A673 (cell line): ENCODE measurements around the gene HJURP. TPM values are rescaled to one million over a fixed set of nuclear protein-coding genes. Genes with fewer than 3 reads are reported as not detected.

Experiments used
- BruUV-seq: library from RNA; stranded (reverse); fragments of 400-500 nt; replicated peaks from 2 replicates; lab custom pipeline; 2021; lab: Mats Ljungman, UMichigan
- CTCF ChIA-PET: fragments of 300-600 bp; sonication (Branson Sonifier 250); formaldehyde crosslinking; loops from one replicate; lab custom pipeline; 2022; ENCODE audit warnings: antibody characterized with exemption; lab: Charles Lee
- POLR2A ChIA-PET: fragments of 300-600 bp; sonication (Branson Sonifier 250); formaldehyde crosslinking; loops from one replicate; lab custom pipeline; 2022; ENCODE audit warnings: antibody characterized with exemption; ENCODE audit not compliant: low non-redundant PET; lab: Charles Lee
- DNase-seq: peaks from one replicate; pipeline ENCODE4 v3.0.0-alpha.2; 2015; ENCODE audit warnings: low spot score
- H3K27ac ChIP-seq: fragments of 200-600 bp; sonication (generic); 2 replicates; pipeline ENCODE4 v1.5.1; 2016; ENCODE audit warnings: mixed run types, low read depth, mild to moderate bottlenecking, mixed read lengths, antibody characterized with exemption, low read length; ENCODE audit not compliant: poor library complexity, severe bottlenecking
- H3K27me3 ChIP-seq: fragments of 200-600 bp; sonication (generic); replicated peaks from 2 replicates; pipeline ENCODE4 v1.6.1; 2017; ENCODE audit warnings: mixed run types, low read depth, mild to moderate bottlenecking, mixed read lengths, antibody characterized with exemption, low read length; ENCODE audit not compliant: insufficient read depth, poor library complexity
- H3K36me3 ChIP-seq: fragments of 200-600 bp; sonication (generic); 2 replicates; pipeline ENCODE4 v1.6.1; 2016; ENCODE audit warnings: mixed run types, mild to moderate bottlenecking, mixed read lengths, antibody characterized with exemption, low read length; ENCODE audit not compliant: insufficient read depth, poor library complexity, severe bottlenecking
- H3K4me1 ChIP-seq: fragments of 200-600 bp; sonication (generic); 2 replicates; pipeline ENCODE4 v1.6.1; 2017; ENCODE audit warnings: mixed run types, mild to moderate bottlenecking, mixed read lengths, antibody characterized with exemption, low read length; ENCODE audit not compliant: insufficient read depth, poor library complexity, severe bottlenecking
- H3K4me3 ChIP-seq: fragments of 200-600 bp; sonication (generic); 2 replicates; pipeline ENCODE4 v1.5.1; 2016; ENCODE audit warnings: low read depth, mixed run types, mild to moderate bottlenecking, mixed read lengths, low read length; ENCODE audit not compliant: poor library complexity, severe bottlenecking
- H3K9me3 ChIP-seq: fragments of 200-600 bp; sonication (generic); 2 replicates; pipeline ENCODE4 v1.6.1; 2016; ENCODE audit warnings: mixed run types, low read depth, mild to moderate bottlenecking, mixed read lengths, antibody characterized with exemption, low read length; ENCODE audit not compliant: poor library complexity, severe bottlenecking
- CTCF ChIP-seq: fragments of 300-800, 200-600 bp; sonication (generic); conservative IDR thresholded peaks from 2 replicates; pipeline ENCODE4 v1.5.1; 2017; ENCODE audit warnings: low read depth, mild to moderate bottlenecking, antibody characterized with exemption, low read length, moderate library complexity, mixed read lengths
- EZH2 ChIP-seq: fragments of 200-600 bp; sonication (generic); IDR thresholded peaks from 2 replicates; pipeline ENCODE4 v1.6.1; 2017; ENCODE audit warnings: borderline replicate concordance, low read depth, mild to moderate bottlenecking, mixed read lengths, antibody characterized with exemption, low read length; ENCODE audit not compliant: poor library complexity, severe bottlenecking
- intact Hi-C: fragments of 100-400 bp; cut with micrococcal nuclease; formaldehyde crosslinking; loops from one replicate; pipeline ENCODE4 v1.10.0; 2022; ENCODE audit not compliant: unreplicated experiment
- total RNA-seq: library from RNA; stranded (reverse); gene quantifications from 2 replicates; pipeline ENCODE4 v1.2.3, GENCODE V29; 2021

Gene HJURP
- total RNA-seq, 1 experiment from 2014 or later: 103 TPM

DNA sequence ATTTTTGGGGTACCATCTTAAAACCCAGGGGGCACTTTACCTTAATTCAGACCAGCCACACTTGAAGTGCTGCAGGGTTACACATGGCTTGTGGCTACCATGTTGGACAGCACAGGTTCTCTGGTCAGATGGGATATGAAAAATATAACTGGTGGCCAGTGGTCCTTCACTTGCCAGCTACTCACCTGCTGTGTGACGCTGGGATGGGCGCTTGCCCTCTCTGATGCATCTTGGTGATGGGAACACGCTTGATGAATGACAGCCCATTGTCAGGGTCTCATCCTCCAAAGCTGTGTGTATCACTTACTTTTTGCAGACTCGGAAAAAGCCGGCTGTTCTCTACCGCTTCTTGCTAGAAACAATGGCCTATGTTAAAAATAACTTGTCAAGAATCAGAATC lies 22.5 kb downstream of the HJURP start:
- H3K36me3 ChIP-seq: peaks cover 33% of the 10 kb centered on the region
- BruUV-seq: no TSS peak
- H3K9me3 ChIP-seq: no peaks in the 10 kb centered on the region
- H3K4me1 ChIP-seq: no peaks in the 10 kb centered on the region
- H3K27ac ChIP-seq: no peak overlapping the region
- TF ChIP-seq EZH2 (no peak), CTCF (no peak)
- no peak for DNase-seq
- ChIA-PET POLR2A (no interaction called here), CTCF (interaction anchor here (0.6 kb wide), 2 partner anchors 10 to 729 kb away, joined by 4 to 14 read pairs; no protein-coding TSS in a partner anchor)
- no peak overlapping the region for H3K4me3 ChIP-seq
- intact Hi-C loops: loop anchor here (5.0 kb wide), 1 partner anchor 385 kb away; no protein-coding TSS in a partner anchor
- no peaks in the 10 kb centered on the region for H3K27me3 ChIP-seq

GRCh38 chr2:233831011-233831721 lies 23.2 kb downstream of the HJURP start:
- H3K9me3 ChIP-seq: no peaks in the 10 kb centered on the region
- no peak for TF ChIP-seq EZH2
- TF ChIP-seq CTCF: no peak
- H3K27ac ChIP-seq: no peak overlapping the region
- H3K4me1 ChIP-seq: no peaks in the 10 kb centered on the region
- no peaks in the 10 kb centered on the region for H3K27me3 ChIP-seq
- peaks cover 26% of the 10 kb centered on the region for H3K36me3 ChIP-seq
- no peak for DNase-seq
- H3K4me3 ChIP-seq: no peak overlapping the region
- ChIA-PET CTCF (no interaction called here), POLR2A (no interaction called here)
- BruUV-seq: no TSS peak
- intact Hi-C loops: loop anchor here (5.0 kb wide), 1 partner anchor 384 kb away; no protein-coding TSS in a partner anchor

- CTCF ChIA-PET: no interaction called here
- Histone ChIP-seq H3K27me3 (no peaks in the 10 kb centered on the region), H3K4me3 (no peak overlapping the region), H3K4me1 (no peaks in the 10 kb centered on the region), H3K27ac (no peak overlapping the region), H3K9me3 (no peaks in the 10 kb centered on the region), H3K36me3 (peaks cover 17% of the 10 kb centered on the region)
- intact Hi-C loops: loop anchor here (5.0 kb wide), 1 partner anchor 383 kb away; no protein-coding TSS in a partner anchor
- BruUV-seq: no TSS peak
- TF ChIP-seq EZH2: no peak
- POLR2A ChIA-PET: no interaction called here
- DNase-seq: no peak
These were observed 24.1 kb downstream of the HJURP start for GRCh38 chr2:233830111-233830802.
